ENCODE data around the gene AICDA. TPM values are rescaled to one million over a fixed set of nuclear protein-coding genes. Genes with fewer than 3 reads are reported as not detected.

Gene AICDA
- polyA plus RNA-seq, 1 of the 3 experiments (the other 2 are of a cell fraction), result not detected

DNA sequence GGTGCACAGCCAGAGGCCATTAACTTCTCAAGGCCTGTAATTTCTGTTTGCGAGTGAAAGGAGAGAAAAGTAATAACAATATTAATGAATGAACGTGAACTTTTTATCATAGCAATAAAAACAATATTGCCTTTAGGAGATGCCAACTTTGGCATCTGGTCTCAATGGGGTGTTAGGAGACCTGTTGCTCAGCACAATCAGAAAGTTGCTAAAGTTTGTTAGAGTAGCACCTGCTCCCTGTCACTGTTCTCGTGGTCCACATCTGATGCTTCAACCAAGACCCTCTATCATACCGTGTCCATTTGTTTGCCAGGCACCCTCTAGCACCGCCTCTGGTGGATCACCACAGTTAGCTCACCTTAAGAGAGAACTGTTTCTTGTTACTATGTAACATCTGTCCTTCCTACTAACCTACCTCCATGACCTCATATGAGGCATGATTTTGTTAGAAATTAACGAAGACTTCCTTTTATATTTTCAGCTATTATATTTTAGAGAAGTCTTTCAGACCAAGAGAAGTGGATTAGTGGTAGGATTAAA is 59.5 kb downstream of the AICDA start (continued):
- TF ChIP-seq, protein P1, sequence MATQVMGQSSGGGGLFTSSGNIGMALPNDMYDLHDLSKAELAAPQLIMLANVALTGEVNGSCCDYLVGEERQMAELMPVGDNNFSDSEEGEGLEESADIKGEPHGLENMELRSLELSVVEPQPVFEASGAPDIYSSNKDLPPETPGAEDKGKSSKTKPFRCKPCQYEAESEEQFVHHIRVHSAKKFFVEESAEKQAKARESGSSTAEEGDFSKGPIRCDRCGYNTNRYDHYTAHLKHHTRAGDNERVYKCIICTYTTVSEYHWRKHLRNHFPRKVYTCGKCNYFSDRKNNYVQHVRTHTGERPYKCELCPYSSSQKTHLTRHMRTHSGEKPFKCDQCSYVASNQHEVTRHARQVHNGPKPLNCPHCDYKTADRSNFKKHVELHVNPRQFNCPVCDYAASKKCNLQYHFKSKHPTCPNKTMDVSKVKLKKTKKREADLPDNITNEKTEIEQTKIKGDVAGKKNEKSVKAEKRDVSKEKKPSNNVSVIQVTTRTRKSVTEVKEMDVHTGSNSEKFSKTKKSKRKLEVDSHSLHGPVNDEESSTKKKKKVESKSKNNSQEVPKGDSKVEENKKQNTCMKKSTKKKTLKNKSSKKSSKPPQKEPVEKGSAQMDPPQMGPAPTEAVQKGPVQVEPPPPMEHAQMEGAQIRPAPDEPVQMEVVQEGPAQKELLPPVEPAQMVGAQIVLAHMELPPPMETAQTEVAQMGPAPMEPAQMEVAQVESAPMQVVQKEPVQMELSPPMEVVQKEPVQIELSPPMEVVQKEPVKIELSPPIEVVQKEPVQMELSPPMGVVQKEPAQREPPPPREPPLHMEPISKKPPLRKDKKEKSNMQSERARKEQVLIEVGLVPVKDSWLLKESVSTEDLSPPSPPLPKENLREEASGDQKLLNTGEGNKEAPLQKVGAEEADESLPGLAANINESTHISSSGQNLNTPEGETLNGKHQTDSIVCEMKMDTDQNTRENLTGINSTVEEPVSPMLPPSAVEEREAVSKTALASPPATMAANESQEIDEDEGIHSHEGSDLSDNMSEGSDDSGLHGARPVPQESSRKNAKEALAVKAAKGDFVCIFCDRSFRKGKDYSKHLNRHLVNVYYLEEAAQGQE (IDR thresholded peaks at IDR 0.05; ENCODE audit: low read depth, low read length), result no peak
- no peak for TF ChIP-seq POLR2AphosphoS5 (IDR thresholded peaks at IDR 0.05; ENCODE audit: low read depth, low read length)

Small RNA genes within 50 kb of the gene (small RNA-seq; reads per million reads assigned to genes)
- gene RF00019 (0 reads per million in 7 experiments), gene RF00564 (0 reads per million in 7 experiments)

Other genes with a start within 250 kb of the AICDA start
- gene CLEC6A, start 156.9 kb downstream of the AICDA start, polyA plus RNA-seq (2012; rRNA removed), result not detected in 2 replicates
- not detected in 2 replicates for gene CLEC4D, start 99.4 kb downstream of the AICDA start, polyA plus RNA-seq (2012; rRNA removed)
- not detected in 2 replicates for gene CLEC4E, start 72.0 kb downstream of the AICDA start, polyA plus RNA-seq (2012; rRNA removed)
- gene MFAP5, start 50.0 kb upstream of the AICDA start, polyA plus RNA-seq (2012; rRNA removed), result 19.1 and 34.8 TPM in 2 replicates
- 24.5 and 33.3 TPM in 2 replicates for gene RIMKLB, start 85.1 kb upstream of the AICDA start, polyA plus RNA-seq (2012; rRNA removed)
- gene A2ML1, start 209.8 kb upstream of the AICDA start, polyA plus RNA-seq (2012; rRNA removed), result not detected in 2 replicates